K562 (cell line): Measurements from ENCODE around the gene GNAZ. TPM values are rescaled to one million over a fixed set of nuclear protein-coding genes. Genes with fewer than 3 reads are reported as not detected.
A peak's percentile ranks its signal among the peaks of the same experiment; 100 is the strongest.

Experiments
- E2F1 ChIP-seq: sonication (generic); formaldehyde crosslinking; IDR thresholded peaks from 2 replicates; pipeline ENCODE4 v1.8.1; 2023; ENCODE audit warnings: mild to moderate bottlenecking, missing genetic modification reagents, moderate library complexity
- FOXA3 ChIP-seq, 2 experiments: fragments of 450-650 bp in 1 of 2; sonication (generic) in 1 of 2; formaldehyde crosslinking; IDR thresholded peaks in 1 of 2; conservative IDR thresholded peaks in 1 of 2; 2 replicates each; pipeline versions ENCODE4 v1.4.0 to v1.8.0; 2020 to 2022; ENCODE audit warnings: mild to moderate bottlenecking in 2 of 2, missing genetic modification reagents in 1 of 2
- GATAD2B ChIP-seq: fragments of 450-650 bp; IDR thresholded peaks from 2 replicates; pipeline ENCODE4 v1.6.1; 2017; ENCODE audit warnings: mild to moderate bottlenecking, borderline replicate concordance
- HOMEZ ChIP-seq: fragments of 250-450 bp; sonication (Bioruptor Pico); IDR thresholded peaks from 2 replicates; pipeline ENCODE4 v1.4.0; 2020; ENCODE audit warnings: mild to moderate bottlenecking, moderate library complexity
- MCM3 ChIP-seq: fragments of 450-650 bp; IDR thresholded peaks from 2 replicates; pipeline ENCODE4 v1.6.1; 2016
- MECOM ChIP-seq: fragments of 250-450 bp; sonication (Bioruptor Pico); IDR thresholded peaks from 2 replicates; pipeline ENCODE4 v1.8.0; 2022; ENCODE audit warnings: inconsistent platforms
- MTF1 ChIP-seq: fragments of 250-450 bp; sonication (Bioruptor Pico); IDR thresholded peaks from 2 replicates; pipeline ENCODE4 v1.9.0; 2021; ENCODE audit warnings: moderate library complexity, mild to moderate bottlenecking, inconsistent platforms, borderline replicate concordance
- NCOA4 ChIP-seq: fragments of 450-650 bp; IDR thresholded peaks from 2 replicates; pipeline ENCODE4 v1.6.1; 2018; ENCODE audit warnings: mild to moderate bottlenecking; ENCODE audit not compliant: partially characterized antibody
- NFYB ChIP-seq: IDR thresholded peaks from 2 replicates; pipeline ENCODE4 v1.6.1; 2011; ENCODE audit warnings: mild to moderate bottlenecking, moderate library complexity; ENCODE audit not compliant: insufficient read length; ENCODE audit errors: extremely low read depth
- PPARD ChIP-seq: fragments of 250-450 bp; sonication (Bioruptor Pico); IDR thresholded peaks from 2 replicates; pipeline ENCODE4 v1.8.0; 2022; ENCODE audit warnings: inconsistent platforms, mild to moderate bottlenecking, moderate library complexity
- PTRF ChIP-seq: fragments of 450-650 bp; IDR thresholded peaks from 2 replicates; pipeline ENCODE4 v1.6.1; 2016; ENCODE audit warnings: mild to moderate bottlenecking, missing genetic modification characterization, missing compliant biosample characterization
- SLC30A9 ChIP-seq: fragments of 250-450 bp; sonication (Bioruptor Pico); IDR thresholded peaks from 2 replicates; pipeline ENCODE4 v1.8.0; 2022; ENCODE audit warnings: mild to moderate bottlenecking, moderate library complexity
- TCF3 ChIP-seq: sonication (generic); formaldehyde crosslinking; IDR thresholded peaks from 2 replicates; pipeline ENCODE4 v1.4.0; 2020; ENCODE audit warnings: mild to moderate bottlenecking, missing genetic modification reagents
- TEAD1 ChIP-seq, 2 experiments: fragments of 450-650 bp in 1 of 2; sonication (generic) in 1 of 2; formaldehyde crosslinking; IDR thresholded peaks; 2 replicates each; pipeline versions ENCODE4 v1.4.0 to v1.8.0; 2020 to 2022; ENCODE audit warnings: mild to moderate bottlenecking in 2 of 2, missing genetic modification reagents in 1 of 2
- ZBTB11 ChIP-seq, 3 experiments: fragments of 200-800 bp in 1 of 3; fragments of 250-450 bp in 1 of 3; fragments of 450-650 bp in 1 of 3; sonication (Bioruptor Pico) in 1 of 3; sonication (Bioruptor generic) in 1 of 3; formaldehyde crosslinking in 1 of 3; IDR thresholded peaks; 2 replicates each; pipeline versions ENCODE4 v1.6.1 to v1.8.0; 2016 to 2022; ENCODE audit warnings: mild to moderate bottlenecking in 2 of 3, missing genetic modification characterization in 2 of 3, missing compliant biosample characterization in 1 of 3, moderate library complexity in 1 of 3
- ZNF263 ChIP-seq: sonication (generic); formaldehyde crosslinking; IDR thresholded peaks from 2 replicates; pipeline ENCODE4 v1.8.0; 2022; ENCODE audit warnings: mild to moderate bottlenecking, missing genetic modification reagents, borderline replicate concordance
- ZNF277 ChIP-seq: fragments of 250-450 bp; sonication (Bioruptor Pico); IDR thresholded peaks from 2 replicates; pipeline ENCODE4 v1.8.0; 2022; ENCODE audit warnings: inconsistent platforms, mild to moderate bottlenecking, moderate library complexity, borderline replicate concordance
- polyA plus RNA-seq, 8 experiments: library from polyadenylated mRNA; depleted of rRNA in 4 of 8; stranded (reverse) in 5 of 8; unstranded in 3 of 8; fragments of >200 nt; fragmentation: Nextera tagmentation in 2 of 8; fragmentation: Illumina TruSeq in 1 of 8; extraction: Ambion mirVana in 2 of 8; extraction: Trizol in 1 of 8; gene quantifications; 2 replicates each; pipeline versions ENCODE4 v1.2.1 to v1.2.3, GENCODE V29; 2011 to 2014; ENCODE audit warnings: inconsistent platforms in 1 of 8, missing spikeins in 1 of 8
- total RNA-seq, 7 experiments: library from RNA; depleted of rRNA in 6 of 7; stranded (reverse); fragments of >200 nt in 6 of 7; fragmentation: Illumina TruSeq in 2 of 7; extraction: Trizol in 2 of 7; gene quantifications; 2 replicates each; pipeline versions ENCODE4 v1.2.1 to v1.2.3, GENCODE V29; 2011 to 2021; ENCODE audit warnings: low replicate concordance in 1 of 7

The GNAZ gene
- total and polyA plus RNA-seq, 9 of the 15 experiments (the other 6 are each of a cell fraction or from before 2014, with no cell fraction given): 0.04 to 0.22 (median 0.13) TPM; not detected in 3

GRCh38 chr22:23098718-23099530 lies 28.6 kb downstream of the GNAZ start (continued):
- TF ChIP-seq SLC30A9 (CRISPR knock-in tag) (no peak), MCM3 (peak; percentile 8), HOMEZ (no peak), ZBTB11 (CRISPR knock-in tag; IDR thresholded peaks at IDR 0.05) (no peak), ZNF277 (CRISPR knock-in tag) (no peak), TEAD1 (CRISPR knock-in tag; IDR thresholded peaks at IDR 0.05) (no peak), GATAD2B (no peak), NFYB (no peak), TCF3 (no peak), PTRF (tag) (no peak), PPARD (no peak), MECOM (CRISPR knock-in tag) (no peak), ZNF263 (CRISPR knock-in tag) (no peak), E2F1 (CRISPR knock-in tag) (0 out of 2 replicates have a peak, but pooled peaks have one; percentile 30), NCOA4 (no peak), MTF1 (CRISPR knock-in tag) (no peak), FOXA3 (CRISPR knock-in tag; conservative IDR thresholded peaks at IDR 0.05 in 1 of 2, IDR thresholded peaks at IDR 0.05 in 1 of 2) (no peak)
